ENCODE data around the gene TPCN1. TPM values are rescaled to one million over a fixed set of nuclear protein-coding genes. Genes with fewer than 3 reads are reported as not detected.

TPCN1 gene
- total and polyA plus RNA-seq, 2 experiments from 2014 or later = 14.4 to 16.2 TPM

- no peaks in the 10 kb centered on the region for H3K27me3 ChIP-seq (ENCODE audit: insufficient read depth)
- Mint-ChIP-seq H3K4me3 (no peak overlapping the region), H3K4me1 (peaks cover 21% of the 10 kb centered on the region), H3K27ac (no peak overlapping the region), H3K9me3 (no peaks in the 10 kb centered on the region; the same call in 2 of the 3 replicates), H3K27me3 (ENCODE audit: insufficient read depth, low read depth, poor library complexity) (peaks cover 10% of the 10 kb centered on the region), H3K36me3 (ENCODE audit: low read depth) (peaks cover 10% of the 10 kb centered on the region; the same call in 2 of the 3 replicates)
- H3K4me2 ChIP-seq = no peak overlapping the region
- no peaks in the 10 kb centered on the region for H3K36me3 ChIP-seq (ENCODE audit: insufficient read depth)
- no peak overlapping the region for H3K4me3 ChIP-seq
- no peaks in the 10 kb centered on the region for H3F3A ChIP-seq (replicated peaks; ENCODE audit: low read depth)
- H2AFZ ChIP-seq = no peak overlapping the region
- no peaks in the 10 kb centered on the region for H4K20me1 ChIP-seq (replicated peaks; ENCODE audit: insufficient read depth)
- H3K4me1 ChIP-seq (ENCODE audit: insufficient read depth) = peaks cover 8% of the 10 kb centered on the region; the same call in 1 of the 2 replicates
- H3K27ac ChIP-seq (ENCODE audit: low read depth) = no peak overlapping the region
- no peak for TF ChIP-seq JUNB (IDR thresholded peaks at IDR 0.05; ENCODE audit: unreplicated experiment)
- TF ChIP-seq POLR2AphosphoS5 (IDR thresholded peaks at IDR 0.05; ENCODE audit: low read depth) = no peak
- TF ChIP-seq ZNF462 (CRISPR knock-in tag; IDR thresholded peaks at IDR 0.05) = no peak
- no peak for DNase-seq (ENCODE audit: low spot score)
- no peaks in the 10 kb centered on the region for H3K9me2 ChIP-seq (ENCODE audit: insufficient read depth)
- no peaks in the 10 kb centered on the region for H3K79me2 ChIP-seq (replicated peaks; ENCODE audit: insufficient read depth)
- no peak for ATAC-seq
Observed at GRCh38 chr12:113297621-113298471, 76.6 kb downstream of the TPCN1 start.

GRCh38 chr12:113298472-113298817 lies 77.2 kb downstream of the TPCN1 start:
- peaks cover 10% of the 10 kb centered on the region for H3K27me3 Mint-ChIP-seq (ENCODE audit: insufficient read depth, low read depth, poor library complexity)
- H3K4me3 Mint-ChIP-seq = no peak overlapping the region
- Histone ChIP-seq H3K27me3 (ENCODE audit: insufficient read depth) (no peaks in the 10 kb centered on the region), H3K4me3 (no peak overlapping the region), H3K27ac (ENCODE audit: low read depth) (no peak overlapping the region), H3K4me2 (no peak overlapping the region), H2AFZ (no peak overlapping the region), H3F3A (replicated peaks; ENCODE audit: low read depth) (0 out of 2 replicates have a peak, but pooled peaks cover 3% of the 10 kb centered on the region), H3K79me2 (replicated peaks; ENCODE audit: insufficient read depth) (no peaks in the 10 kb centered on the region), H3K36me3 (ENCODE audit: insufficient read depth) (no peaks in the 10 kb centered on the region), H3K4me1 (ENCODE audit: insufficient read depth) (peaks cover 10% of the 10 kb centered on the region; the same call in 1 of the 2 replicates), H4K20me1 (replicated peaks; ENCODE audit: insufficient read depth) (no peaks in the 10 kb centered on the region), H3K9me2 (ENCODE audit: insufficient read depth) (no peaks in the 10 kb centered on the region)
- no peak for DNase-seq (ENCODE audit: low spot score)
- H3K9me3 Mint-ChIP-seq = no peaks in the 10 kb centered on the region; the same call in 2 of the 3 replicates
- H3K36me3 Mint-ChIP-seq (ENCODE audit: low read depth) = peaks cover 10% of the 10 kb centered on the region; the same call in 2 of the 3 replicates
- TF ChIP-seq REST (IDR thresholded peaks at IDR 0.05; ENCODE audit: unreplicated experiment) = no peak
- no peak for TF ChIP-seq CREB1 (CRISPR knock-in tag; IDR thresholded peaks at IDR 0.05; ENCODE audit: low read depth)
- ATAC-seq = no peak
- peaks cover 23% of the 10 kb centered on the region for H3K4me1 Mint-ChIP-seq
- no peak overlapping the region for H3K27ac Mint-ChIP-seq
